AG20443 (cell line): ENCODE results near the gene MGP.

ENCODE experiments used
- DNase-seq: peaks from one replicate; pipeline ENCODE4 v3.0.0; 2012; ENCODE audit warnings: low spot score, mixed read lengths

Gene MGP

DNA sequence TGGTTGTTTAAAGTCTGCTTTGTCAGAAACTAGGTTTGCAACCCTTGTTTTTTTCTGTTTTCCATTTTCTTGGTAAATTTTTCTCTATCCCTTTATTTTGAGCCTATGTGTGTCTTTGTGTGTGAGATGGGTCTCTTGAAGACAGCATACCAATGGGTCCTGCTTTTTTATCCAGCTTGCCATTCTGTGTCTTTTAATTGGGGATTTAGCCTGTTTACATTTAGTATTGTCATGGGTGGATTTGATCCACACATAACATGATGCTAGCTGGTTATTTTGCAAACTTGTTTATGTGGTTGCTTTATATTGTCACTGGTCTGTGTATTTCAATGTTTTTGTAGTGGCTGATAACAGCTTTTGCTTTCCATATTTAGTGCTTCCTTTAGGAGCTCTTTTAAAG is 25.2 kb downstream of the MGP start:
- no peak for DNase-seq

- no peak for DNase-seq
These were observed 27.1 kb downstream of the MGP start for GRCh38 chr12:14858513-14858912.

GRCh38 chr12:14854586-14855183 is 31.0 kb downstream of the MGP start:
- peak; percentile 44 for DNase-seq

DNA sequence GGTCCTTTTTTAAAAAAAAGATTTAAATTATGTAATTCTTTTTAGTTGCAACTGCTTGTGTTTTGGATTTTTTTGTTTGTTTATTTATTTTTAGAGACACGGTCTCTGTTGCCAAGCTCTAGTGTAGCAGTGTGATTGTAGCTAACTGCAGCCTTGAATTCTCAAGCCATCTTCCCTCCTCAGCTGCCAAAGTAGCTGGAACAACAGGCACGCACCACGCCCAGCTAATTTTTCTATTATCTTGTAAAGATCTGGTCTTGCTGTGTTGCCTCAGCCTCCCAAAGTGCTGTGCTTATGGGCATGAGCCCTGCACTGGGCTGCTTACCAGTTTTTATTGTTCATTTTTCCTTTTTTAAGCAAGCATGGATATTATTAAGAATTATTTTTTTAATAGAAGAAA is 31.7 kb downstream of the MGP start:
- DNase-seq, result no peak

DNA sequence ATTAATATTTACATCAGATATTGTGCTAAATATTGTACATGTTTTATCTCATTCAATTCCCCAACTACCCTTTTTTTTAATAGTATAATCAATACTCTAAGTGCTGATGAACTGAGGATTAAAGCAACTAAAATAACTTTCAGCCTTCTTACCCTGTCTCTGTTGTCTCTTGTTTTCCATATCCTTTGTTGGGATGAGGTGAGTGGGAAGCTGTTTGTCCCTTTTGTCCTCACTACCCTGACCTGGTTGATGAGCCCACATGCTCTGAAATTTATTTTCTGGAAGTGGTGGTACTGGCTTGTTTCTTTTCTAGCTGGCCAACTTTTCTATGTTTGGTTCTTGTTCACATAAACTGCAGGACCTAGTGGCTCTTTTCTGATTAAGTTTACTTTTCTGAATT is 32.8 kb downstream of the MGP start:
- DNase-seq, result no peak

GRCh38 chr12:14850929-14851663 is 34.6 kb downstream of the MGP start:
- DNase-seq, result no peak

DNA sequence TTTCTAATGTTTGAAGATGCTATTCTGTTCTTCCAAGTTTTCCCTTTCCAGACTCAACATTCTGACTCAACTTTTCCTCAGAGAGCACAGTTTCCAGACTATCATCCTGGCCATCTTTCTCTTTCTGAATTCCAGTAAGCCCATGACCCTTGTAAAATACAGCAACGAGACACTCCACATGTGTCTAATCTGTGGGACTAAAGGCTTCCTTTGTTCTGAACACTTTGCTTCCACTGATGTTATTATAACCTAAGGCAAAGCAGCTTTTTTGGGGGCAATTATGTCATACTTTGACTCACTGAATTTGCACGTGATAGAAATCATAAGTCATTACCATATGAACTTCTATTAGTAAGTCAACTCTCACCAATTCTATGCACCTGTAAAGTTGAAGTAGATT is 36.0 kb downstream of the MGP start:
- DNase-seq, result no peak

DNA sequence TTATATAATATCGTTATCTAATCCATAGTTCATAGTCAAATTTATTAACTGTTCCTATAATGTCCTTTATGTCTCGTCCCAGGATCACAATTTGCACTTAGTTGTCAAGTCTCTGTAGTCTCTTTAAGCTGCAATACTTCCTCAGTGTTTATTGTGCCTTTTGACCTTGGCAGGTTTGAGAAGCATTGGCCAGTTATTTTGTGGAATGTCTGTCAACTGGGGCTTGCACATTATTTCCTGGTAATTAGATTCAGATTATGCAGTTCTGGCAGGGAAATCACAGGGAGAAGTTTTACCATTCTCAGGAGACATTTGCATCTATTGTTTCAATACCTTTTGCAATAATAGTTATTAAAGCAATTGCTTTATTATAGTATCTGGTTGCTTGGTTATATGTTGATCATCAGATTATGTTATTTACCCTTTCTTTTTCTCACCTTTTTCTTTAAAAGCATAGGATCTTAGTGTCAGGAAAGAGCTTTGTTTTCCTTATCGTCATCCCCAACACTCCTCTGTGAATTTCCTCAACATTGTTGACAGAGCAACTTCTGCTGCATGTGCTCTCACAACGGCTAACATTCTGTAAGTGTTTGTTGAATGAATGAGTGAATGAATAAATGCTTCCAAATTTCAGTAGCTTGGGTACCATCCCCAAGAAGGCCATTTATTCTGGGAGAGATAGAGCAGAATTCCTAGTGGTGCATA is 38.6 kb downstream of the MGP start:
- DNase-seq, result no peak

DNA sequence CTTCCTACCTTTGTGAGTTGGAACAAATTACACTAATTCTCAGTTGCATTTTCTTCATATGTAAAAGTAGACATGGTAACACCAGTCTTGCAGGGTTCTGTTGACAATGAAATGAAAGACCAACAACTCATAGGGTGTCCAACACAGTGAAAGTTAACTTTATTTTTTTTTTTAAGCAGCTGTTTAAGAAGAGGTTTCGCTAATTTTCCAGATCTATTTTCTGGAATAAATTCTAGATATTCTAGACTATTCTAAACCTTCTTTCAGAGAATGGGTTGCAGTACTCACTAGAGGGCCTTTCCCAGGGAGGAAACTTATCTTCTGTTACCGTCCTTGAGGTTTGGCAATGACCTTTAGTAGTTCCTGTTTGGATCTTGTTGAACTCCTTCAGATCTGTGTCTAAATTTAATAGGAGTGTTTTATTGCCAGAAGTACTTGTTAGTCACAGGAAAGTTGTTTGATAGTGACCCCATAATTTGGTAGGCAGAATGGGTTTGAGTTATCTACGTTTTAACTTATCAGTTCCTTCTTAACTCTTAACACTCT is 39.5 kb downstream of the MGP start:
- no peak for DNase-seq

DNA sequence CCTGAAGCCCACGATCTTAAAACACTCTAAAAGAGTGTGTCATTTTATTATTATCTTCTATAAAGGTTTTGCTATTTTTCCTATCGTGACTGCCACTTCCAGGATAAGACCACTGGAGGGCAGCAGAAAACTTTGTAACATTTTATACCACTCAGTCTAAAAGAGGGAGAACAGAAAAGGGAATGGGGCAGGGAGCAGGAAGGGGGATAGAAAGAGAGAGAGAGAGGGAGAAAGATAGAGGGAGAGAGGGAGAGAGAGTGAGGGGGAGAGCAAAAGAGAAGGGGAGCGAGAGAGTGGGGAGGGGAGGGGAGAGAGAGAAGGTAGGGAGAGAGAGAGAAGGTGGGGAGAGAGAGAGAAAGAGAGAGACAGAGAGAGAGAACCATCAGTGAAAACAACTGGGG is 40.3 kb downstream of the MGP start:
- DNase-seq, result peak; percentile 70

DNA sequence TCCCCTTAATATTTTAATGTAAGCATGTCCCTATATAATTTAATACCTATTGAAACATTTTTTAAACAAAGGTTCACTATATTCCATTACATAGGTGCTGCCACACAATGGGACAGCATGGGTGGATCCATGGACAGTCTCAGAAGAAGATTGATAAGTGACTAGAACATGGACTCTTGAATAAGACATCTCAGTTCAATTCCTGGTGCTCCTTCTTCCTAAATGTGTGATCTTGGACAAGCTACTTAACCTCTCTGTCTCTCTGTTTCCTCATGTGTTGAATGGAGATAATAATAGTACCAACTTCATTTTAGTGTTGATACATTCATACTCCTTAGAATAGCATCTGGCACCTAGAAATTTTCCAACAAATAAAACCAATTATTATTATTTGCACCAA is 41.3 kb downstream of the MGP start:
- no peak for DNase-seq

- DNase-seq, result no peak
These were observed 42.2 kb downstream of the MGP start, which contains the start of gene ART4 for GRCh38 chr12:14843425-14843887. Gene ART4 (minus strand): TSS chr12:14843526. CDS start chr12:14843113, 413 bp downstream.

DNA sequence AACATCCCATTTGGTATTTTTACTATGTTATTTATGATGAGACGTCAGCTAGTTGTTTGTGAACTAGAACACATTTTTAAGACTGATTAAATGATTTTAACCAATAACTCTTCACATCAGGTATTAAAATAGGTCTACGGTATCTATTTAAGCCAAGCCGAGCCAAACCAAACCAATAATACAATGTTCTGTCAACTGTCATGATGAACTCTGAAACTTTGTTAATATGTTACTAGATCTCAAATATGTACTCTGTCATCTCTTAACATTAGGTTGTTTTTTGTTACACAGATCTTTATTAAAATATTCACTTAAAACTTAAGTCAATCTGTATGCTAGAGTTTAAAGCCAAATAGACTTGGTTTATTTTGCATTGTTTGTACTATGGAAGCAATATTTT is 43.3 kb downstream of the MGP start:
- no peak for DNase-seq

DNA sequence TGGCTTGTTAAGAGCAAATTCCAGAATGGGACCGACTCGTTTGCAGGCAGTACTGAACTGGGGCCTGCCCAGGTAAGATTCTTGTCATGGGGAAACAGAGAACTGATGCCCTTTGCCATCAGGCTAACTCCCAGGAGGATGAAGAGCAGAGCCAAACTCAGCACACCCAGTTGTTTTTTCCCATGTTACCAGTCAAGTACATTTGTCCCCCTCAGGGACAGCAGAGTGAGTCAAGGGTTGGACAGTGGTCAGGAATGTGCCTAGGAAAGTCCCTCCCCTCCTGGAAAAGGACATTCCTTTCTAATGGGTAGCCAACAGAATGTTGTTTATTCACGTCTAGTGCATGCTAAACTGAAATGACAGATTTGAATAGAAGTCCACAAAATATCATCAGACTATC is 43.9 kb downstream of the MGP start:
- peak; percentile 69 for DNase-seq

DNA sequence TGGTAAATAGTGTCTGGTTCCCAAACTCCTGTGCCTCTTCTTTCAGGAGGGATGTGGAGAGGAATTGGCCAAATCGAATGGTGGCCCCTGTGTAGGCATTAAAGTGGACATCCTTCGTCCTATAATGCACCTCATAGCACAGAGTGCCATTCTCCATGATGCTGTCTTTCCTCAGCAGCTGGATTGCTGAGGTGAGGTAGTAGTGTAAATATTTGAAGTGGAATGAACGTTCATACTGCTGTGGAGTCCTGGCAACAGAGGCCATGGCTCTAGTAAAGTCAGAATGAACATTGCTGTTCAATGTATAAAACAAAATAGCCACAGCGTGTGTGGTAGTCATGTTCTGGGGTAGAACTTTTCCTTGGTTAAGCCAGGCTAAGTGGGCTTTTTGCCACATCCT is 45.0 kb downstream of the MGP start:
- DNase-seq, result no peak

- DNase-seq, result no peak
These were observed 46.4 kb downstream of the MGP start for GRCh38 chr12:14839262-14839661.

- peak; percentile 59 for DNase-seq
These were observed 49.1 kb downstream of the MGP start for GRCh38 chr12:14836336-14837210.

DNA sequence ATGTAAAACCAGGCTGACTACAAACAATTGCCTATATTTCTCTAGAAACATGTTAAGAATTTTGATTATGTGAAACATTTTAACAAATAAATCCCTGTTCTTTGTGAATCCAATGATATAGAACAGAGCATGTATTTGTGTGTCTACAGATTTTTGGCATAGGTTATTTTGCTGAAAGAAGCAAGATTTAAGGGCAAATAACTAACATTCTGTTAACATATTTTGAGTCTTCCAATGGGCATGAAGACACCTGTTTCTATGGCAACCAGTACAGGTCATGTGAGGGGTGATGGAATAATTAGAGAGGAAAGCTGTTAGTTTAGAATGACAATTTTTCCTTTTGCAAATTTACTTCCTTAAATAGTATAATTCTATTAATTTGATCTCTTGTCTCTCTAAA is 51.1 kb downstream of the MGP start:
- DNase-seq, result no peak

DNA sequence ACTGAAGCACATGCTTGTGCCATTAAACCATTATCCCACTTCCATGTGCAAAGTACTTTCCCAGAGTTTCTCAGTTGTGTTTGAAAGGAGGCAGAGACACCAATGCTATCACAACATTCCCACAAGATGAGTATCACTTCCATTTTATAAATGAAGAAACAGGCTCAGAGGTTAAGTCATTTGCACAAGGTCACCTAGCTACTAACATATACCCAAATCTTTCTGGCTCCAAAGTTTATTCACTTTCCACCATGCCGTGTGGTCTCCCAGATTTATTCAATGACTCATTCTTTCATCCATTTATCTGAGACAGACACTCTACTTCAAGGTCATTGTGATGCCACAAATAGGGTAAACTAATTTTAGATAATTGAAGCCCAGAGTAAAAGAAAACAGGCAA is 51.7 kb downstream of the MGP start:
- no peak for DNase-seq

DNA sequence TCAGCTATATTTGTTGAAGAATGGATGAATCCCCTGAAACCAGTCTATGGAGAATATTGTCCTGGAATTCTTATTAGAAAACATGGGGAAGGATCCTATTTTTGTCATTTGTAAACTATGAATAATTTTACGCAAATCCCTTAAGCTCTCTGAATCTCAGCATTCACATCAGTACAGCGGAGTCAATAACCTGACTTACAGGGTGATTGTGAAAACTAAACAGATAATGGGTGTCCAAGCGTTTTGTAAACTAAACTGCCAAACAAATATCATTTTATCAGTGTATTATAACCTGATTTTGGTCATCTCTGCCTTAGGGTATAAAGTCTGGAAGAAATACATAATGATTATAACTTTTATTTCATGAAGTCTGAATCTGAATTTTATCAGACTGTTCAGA is 52.3 kb downstream of the MGP start:
- no peak for DNase-seq
